ENCODE measurements around the gene XIRP1. TPM values are rescaled to one million over a fixed set of nuclear protein-coding genes. Genes with fewer than 3 reads are reported as not detected.

XIRP1 gene
- total RNA-seq, 4 donors from 2014 or later, result 0.40 TPM; not detected in 3

DNA sequence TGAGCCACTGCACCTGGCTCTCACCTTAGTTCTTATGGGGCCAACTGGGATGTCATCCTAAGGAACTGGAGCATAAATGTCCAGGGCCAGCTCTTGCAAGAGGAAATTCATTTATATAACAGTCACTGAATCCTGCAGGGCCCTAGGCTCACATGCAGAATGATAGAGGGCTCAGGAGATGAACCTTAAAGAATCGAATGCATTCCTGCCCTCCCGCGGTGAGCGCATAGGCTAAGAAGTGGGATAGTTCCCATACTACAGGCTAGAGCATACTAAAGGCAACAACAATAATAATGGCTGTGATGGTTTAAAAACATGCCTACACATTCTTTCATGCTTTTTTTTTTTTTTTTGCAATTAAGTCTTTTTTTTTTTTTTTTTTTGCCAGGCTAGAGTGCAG is 21.9 kb downstream of the XIRP1 start:
- 87 to 95% methylated on average over 4 of the region's 4 CpGs for WGBS, 2 donors (ENCODE audit: low coverage in 1 of 2)
- no peaks in the 10 kb centered on the region for H3K27me3 ChIP-seq
- H3K4me1 ChIP-seq, result peaks cover 0 to 8% (median 4%) of the 10 kb centered on the region in 3 donors
- no peaks in the 10 kb centered on the region for H3K36me3 ChIP-seq
- TF ChIP-seq, protein P1, sequence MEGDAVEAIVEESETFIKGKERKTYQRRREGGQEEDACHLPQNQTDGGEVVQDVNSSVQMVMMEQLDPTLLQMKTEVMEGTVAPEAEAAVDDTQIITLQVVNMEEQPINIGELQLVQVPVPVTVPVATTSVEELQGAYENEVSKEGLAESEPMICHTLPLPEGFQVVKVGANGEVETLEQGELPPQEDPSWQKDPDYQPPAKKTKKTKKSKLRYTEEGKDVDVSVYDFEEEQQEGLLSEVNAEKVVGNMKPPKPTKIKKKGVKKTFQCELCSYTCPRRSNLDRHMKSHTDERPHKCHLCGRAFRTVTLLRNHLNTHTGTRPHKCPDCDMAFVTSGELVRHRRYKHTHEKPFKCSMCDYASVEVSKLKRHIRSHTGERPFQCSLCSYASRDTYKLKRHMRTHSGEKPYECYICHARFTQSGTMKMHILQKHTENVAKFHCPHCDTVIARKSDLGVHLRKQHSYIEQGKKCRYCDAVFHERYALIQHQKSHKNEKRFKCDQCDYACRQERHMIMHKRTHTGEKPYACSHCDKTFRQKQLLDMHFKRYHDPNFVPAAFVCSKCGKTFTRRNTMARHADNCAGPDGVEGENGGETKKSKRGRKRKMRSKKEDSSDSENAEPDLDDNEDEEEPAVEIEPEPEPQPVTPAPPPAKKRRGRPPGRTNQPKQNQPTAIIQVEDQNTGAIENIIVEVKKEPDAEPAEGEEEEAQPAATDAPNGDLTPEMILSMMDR (IDR thresholded peaks at IDR 0.05), result no peak
- TF ChIP-seq POLR2A (IDR thresholded peaks at IDR 0.05), result no peak
- TF ChIP-seq EP300 (IDR thresholded peaks at IDR 0.05), result no peak
- TF ChIP-seq POLR2AphosphoS5 (IDR thresholded peaks at IDR 0.05), result no peak
- no peak overlapping the region for H3K27ac ChIP-seq
- ATAC-seq, result no peak
- no peaks in the 10 kb centered on the region for H3K9me3 ChIP-seq
- H3K4me3 ChIP-seq, result no peak overlapping the region

DNA sequence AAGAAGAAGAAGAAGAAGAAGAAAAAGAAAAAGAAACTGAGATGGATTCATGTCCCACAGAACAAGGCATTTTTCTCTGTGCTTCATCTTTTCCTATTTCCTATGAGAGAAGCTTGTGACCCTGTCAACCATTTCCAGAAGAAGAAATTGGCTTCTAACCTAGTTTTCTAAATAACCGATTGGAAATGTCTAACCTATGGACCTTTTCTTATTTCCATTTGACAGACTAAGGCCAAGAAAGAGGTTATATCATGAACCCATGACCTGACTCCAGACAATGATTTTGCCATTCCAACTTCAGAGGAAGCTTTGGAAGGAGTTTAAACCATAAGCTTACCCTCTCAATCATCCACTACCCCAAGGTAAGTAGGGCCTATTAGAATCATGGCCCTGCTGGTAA is 22.7 kb downstream of the XIRP1 start:
- no peaks in the 10 kb centered on the region for H3K27me3 ChIP-seq
- H3K4me3 ChIP-seq, result no peak overlapping the region
- TF ChIP-seq, protein P1 (IDR thresholded peaks at IDR 0.05), result no peak
- no peak for TF ChIP-seq EP300 (IDR thresholded peaks at IDR 0.05)
- TF ChIP-seq POLR2A (IDR thresholded peaks at IDR 0.05), result no peak
- no peak for TF ChIP-seq POLR2AphosphoS5 (IDR thresholded peaks at IDR 0.05)
- WGBS, 2 donors (ENCODE audit: low coverage in 1 of 2), result 44 to 70% methylated on average over 1 of the region's 1 CpG
- H3K9me3 ChIP-seq, result no peaks in the 10 kb centered on the region
- H3K4me1 ChIP-seq, result peaks cover 0 to 8% (median 4%) of the 10 kb centered on the region in 3 donors
- H3K36me3 ChIP-seq, result no peaks in the 10 kb centered on the region
- no peak overlapping the region for H3K27ac ChIP-seq
- ATAC-seq, result no peak

DNA sequence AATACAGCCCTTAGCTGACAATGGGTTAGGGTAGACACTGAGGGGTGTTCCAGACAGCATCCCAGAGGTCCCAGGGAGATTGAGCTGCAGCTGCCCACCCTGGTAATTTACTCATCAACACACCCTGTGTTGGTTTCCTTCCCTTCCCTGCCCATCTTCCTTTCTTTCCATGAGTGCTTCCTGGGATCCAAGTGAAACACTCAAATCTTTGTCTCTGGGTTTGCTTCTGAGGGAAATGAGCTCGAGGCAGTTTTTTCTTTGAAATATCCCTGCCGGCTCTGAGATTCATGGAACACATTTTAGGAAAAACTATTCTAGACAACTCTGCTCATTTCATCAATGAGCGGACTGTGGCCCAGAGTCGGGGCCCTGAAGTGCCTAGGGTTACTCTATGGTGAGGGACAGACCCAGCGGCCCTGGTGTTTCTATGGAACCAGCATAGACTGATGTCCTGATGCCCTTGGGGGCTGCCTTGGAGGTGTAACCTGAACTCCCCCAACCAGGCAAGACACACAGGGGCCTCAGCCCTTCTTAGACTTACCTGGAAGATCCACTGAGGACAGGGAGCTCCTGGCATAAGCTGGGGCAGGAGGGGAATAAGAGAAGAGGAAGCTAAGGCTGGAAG is 24.1 kb downstream of the XIRP1 start:
- no peaks in the 10 kb centered on the region for H3K27me3 ChIP-seq
- no peaks in the 10 kb centered on the region for H3K36me3 ChIP-seq
- no peaks in the 10 kb centered on the region for H3K9me3 ChIP-seq
- H3K4me3 ChIP-seq, result no peak overlapping the region
- H3K27ac ChIP-seq, result no peak overlapping the region
- H3K4me1 ChIP-seq, result peaks cover 0 to 8% (median 4%) of the 10 kb centered on the region in 3 donors
- no peak for ATAC-seq
- no CpG with 5 or more reads among the region's 5 CpGs for WGBS, 2 donors (ENCODE audit: low coverage in 1 of 2)
- TF ChIP-seq, protein P1 (IDR thresholded peaks at IDR 0.05), result no peak
- TF ChIP-seq POLR2A (IDR thresholded peaks at IDR 0.05) (no peak), POLR2AphosphoS5 (IDR thresholded peaks at IDR 0.05) (no peak)

DNA sequence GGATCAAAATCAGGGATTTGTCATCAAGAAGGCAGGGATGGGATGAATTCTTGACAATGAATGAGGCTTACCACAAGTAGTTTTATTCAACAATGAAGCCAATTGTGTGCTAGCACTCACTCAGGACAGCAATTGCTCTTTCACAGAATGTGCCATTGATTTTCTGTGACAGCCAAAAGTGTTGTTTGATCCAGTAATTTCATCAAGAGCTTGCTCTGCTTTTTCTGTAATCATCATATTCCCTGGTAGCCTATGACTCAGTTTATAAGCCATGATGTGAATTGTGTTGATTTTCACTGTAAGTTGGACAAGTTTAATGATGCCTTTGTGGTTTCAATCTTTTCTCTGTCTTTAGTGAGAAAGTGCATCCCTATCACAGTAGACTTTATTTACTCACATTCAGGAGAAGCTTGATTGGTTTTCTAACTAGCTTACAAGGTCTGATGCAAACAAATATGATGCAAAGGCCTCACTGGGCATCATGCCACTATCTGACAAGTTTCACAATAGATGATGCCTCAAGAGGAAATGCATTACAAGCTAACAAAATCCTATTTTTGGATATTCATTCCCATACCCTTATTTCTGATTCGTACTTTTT is 25.4 kb downstream of the XIRP1 start:
- TF ChIP-seq, protein P1 (IDR thresholded peaks at IDR 0.05), result no peak
- no peak for TF ChIP-seq POLR2A (IDR thresholded peaks at IDR 0.05)
- no peak for TF ChIP-seq POLR2AphosphoS5 (IDR thresholded peaks at IDR 0.05)
- TF ChIP-seq EP300 (IDR thresholded peaks at IDR 0.05), result no peak
- 44 to 71% methylated on average over 1 of the region's 1 CpG for WGBS, 2 donors (ENCODE audit: low coverage in 1 of 2)
- no peaks in the 10 kb centered on the region for H3K9me3 ChIP-seq
- no peaks in the 10 kb centered on the region for H3K27me3 ChIP-seq
- H3K27ac ChIP-seq, result peak overlapping the region in 1 of 4 donors; percentile 21
- ATAC-seq, result peak; percentile 53
- peaks cover 0 to 8% (median 4%) of the 10 kb centered on the region in 3 donors for H3K4me1 ChIP-seq
- H3K36me3 ChIP-seq, result no peaks in the 10 kb centered on the region
- H3K4me3 ChIP-seq, result no peak overlapping the region

Measured in gastroesophageal sphincter (tissue), 4 donors.